Colonic mucosa (tissue), 4 donors: ENCODE data around the gene NUDT6. TPM values are rescaled to one million over a fixed set of nuclear protein-coding genes. Genes with fewer than 3 reads are reported as not detected.

Experiments used
- DNase-seq: peaks from one replicate; pipeline ENCODE4 v3.0.0-alpha.2; 2020
- H3K27ac ChIP-seq: fragments of 200-600 bp; one replicate; pipeline ENCODE4 v1.8.0; 2021
- H3K27me3 ChIP-seq: fragments of 200-600 bp; one replicate; pipeline ENCODE4 v1.8.0; 2021
- H3K36me3 ChIP-seq: fragments of 200-600 bp; one replicate; pipeline ENCODE4 v1.8.0; 2021
- H3K4me1 ChIP-seq: fragments of 200-600 bp; one replicate; pipeline ENCODE4 v1.8.0; 2021; ENCODE audit warnings: mild to moderate bottlenecking
- H3K4me3 ChIP-seq: fragments of 200-600 bp; one replicate; pipeline ENCODE4 v1.8.0; 2021
- H3K9ac ChIP-seq, 2 donors: one replicate each; pipeline ENCODE4 v1.7.0; 2013; ENCODE audit warnings: control low read depth in 2 of 2, low read depth in 2 of 2, low read length in 2 of 2
- H3K9me3 ChIP-seq: fragments of 200-600 bp; one replicate; pipeline ENCODE4 v1.8.0; 2021
- intact Hi-C: fragments of 100-400 bp; cut with DNase I; formaldehyde crosslinking; loops from one replicate; pipeline ENCODE4 v1.14.1; 2022
- total RNA-seq, 2 donors: library from RNA; stranded (reverse); fragmentation: NEBNext Ultra II Directional in 1 of 2; extraction: Animal tissue kit (Norgen Biotek cat#: 25700) in 1 of 2; gene quantifications; one replicate each; pipeline ENCODE4 v1.2.1, GENCODE V29; 2021
- TF ChIP-seq, protein P1 (sequence below): fragments of 200-600 bp; IDR thresholded peaks from one replicate; pipeline ENCODE4 v1.8.0; 2022; ENCODE audit warnings: antibody characterized with exemption, mild to moderate bottlenecking
- donor health status: healthy.
- donor health status: DM: no; HTN: no; CAD: no.
- donor health status: DM: no; HTN: no; CAD: no.

NUDT6 gene
- total RNA-seq, 2 donors from 2014 or later = 7.9 to 8.3 TPM

DNA sequence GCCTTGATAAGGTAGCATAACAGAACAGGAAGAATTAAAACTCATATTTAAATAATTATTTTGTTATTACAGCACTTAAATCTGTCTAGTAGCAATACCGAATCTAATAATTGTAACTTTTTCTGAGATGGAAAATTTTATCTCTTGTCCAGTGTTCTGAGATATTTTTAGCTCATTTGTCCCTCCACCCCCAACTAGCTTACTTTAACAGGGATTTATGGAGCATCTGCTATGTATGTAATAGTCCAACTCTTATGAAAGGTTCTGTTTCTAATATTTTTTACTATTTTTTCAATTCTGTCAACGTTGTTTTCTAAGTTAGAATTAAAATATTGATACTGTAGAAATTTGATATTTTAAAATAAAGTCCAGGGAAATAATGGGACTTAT, 38.2 kb upstream of the NUDT6 start:
- TF ChIP-seq, protein P1, sequence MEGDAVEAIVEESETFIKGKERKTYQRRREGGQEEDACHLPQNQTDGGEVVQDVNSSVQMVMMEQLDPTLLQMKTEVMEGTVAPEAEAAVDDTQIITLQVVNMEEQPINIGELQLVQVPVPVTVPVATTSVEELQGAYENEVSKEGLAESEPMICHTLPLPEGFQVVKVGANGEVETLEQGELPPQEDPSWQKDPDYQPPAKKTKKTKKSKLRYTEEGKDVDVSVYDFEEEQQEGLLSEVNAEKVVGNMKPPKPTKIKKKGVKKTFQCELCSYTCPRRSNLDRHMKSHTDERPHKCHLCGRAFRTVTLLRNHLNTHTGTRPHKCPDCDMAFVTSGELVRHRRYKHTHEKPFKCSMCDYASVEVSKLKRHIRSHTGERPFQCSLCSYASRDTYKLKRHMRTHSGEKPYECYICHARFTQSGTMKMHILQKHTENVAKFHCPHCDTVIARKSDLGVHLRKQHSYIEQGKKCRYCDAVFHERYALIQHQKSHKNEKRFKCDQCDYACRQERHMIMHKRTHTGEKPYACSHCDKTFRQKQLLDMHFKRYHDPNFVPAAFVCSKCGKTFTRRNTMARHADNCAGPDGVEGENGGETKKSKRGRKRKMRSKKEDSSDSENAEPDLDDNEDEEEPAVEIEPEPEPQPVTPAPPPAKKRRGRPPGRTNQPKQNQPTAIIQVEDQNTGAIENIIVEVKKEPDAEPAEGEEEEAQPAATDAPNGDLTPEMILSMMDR = no peak
- H3K27ac ChIP-seq = no peak overlapping the region
- intact Hi-C loops = no loop called here
- H3K9me3 ChIP-seq = no peaks in the 10 kb centered on the region
- H3K36me3 ChIP-seq = no peaks in the 10 kb centered on the region
- H3K4me3 ChIP-seq = no peak overlapping the region
- H3K27me3 ChIP-seq = no peaks in the 10 kb centered on the region
- no peaks in the 10 kb centered on the region for H3K4me1 ChIP-seq
- no peak overlapping the region for H3K9ac ChIP-seq
- DNase-seq = no peak

GRCh38 chr4:122959981-122960610, 37.7 kb upstream of the NUDT6 start:
- Histone ChIP-seq H3K27ac (no peak overlapping the region), H3K4me1 (no peaks in the 10 kb centered on the region), H3K9ac (no peak overlapping the region), H3K4me3 (no peak overlapping the region), H3K36me3 (no peaks in the 10 kb centered on the region), H3K27me3 (no peaks in the 10 kb centered on the region), H3K9me3 (no peaks in the 10 kb centered on the region)
- TF ChIP-seq, protein P1 = no peak
- intact Hi-C loops = no loop called here
- no peak for DNase-seq

DNA sequence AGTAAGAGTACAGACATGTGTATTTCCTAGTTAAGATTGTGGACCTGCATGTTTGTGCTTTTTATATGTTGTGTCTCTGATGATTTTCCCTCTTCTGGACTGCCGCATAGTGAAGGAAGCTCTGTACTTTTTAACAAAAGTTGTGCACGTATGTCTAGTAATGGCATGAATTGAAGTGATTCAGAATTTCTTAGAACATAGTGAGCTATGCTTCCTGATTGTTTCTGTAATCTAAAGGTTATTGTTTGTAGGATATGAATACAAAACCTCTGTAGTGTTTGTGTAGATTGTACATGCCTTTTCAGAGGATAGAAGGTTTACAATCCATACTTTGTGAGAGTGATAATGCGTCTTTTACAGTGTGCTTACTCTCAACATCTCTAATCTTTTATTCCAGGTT, 37.0 kb upstream of the NUDT6 start:
- Histone ChIP-seq H3K4me3 (no peak overlapping the region), H3K27me3 (no peaks in the 10 kb centered on the region), H3K36me3 (no peaks in the 10 kb centered on the region), H3K9ac (no peak overlapping the region), H3K27ac (no peak overlapping the region), H3K4me1 (no peaks in the 10 kb centered on the region), H3K9me3 (no peaks in the 10 kb centered on the region)
- intact Hi-C loops = no loop called here
- TF ChIP-seq, protein P1 = no peak
- no peak for DNase-seq

- no peaks in the 10 kb centered on the region for H3K27me3 ChIP-seq
- no peaks in the 10 kb centered on the region for H3K9me3 ChIP-seq
- TF ChIP-seq, protein P1 = no peak
- no peak for DNase-seq
- H3K9ac ChIP-seq = no peak overlapping the region
- H3K4me1 ChIP-seq = no peaks in the 10 kb centered on the region
- H3K4me3 ChIP-seq = no peak overlapping the region
- H3K36me3 ChIP-seq = no peaks in the 10 kb centered on the region
- H3K27ac ChIP-seq = no peak overlapping the region
- intact Hi-C loops = no loop called here
Measured at GRCh38 chr4:122958505-122958904, 36.1 kb upstream of the NUDT6 start.

DNA sequence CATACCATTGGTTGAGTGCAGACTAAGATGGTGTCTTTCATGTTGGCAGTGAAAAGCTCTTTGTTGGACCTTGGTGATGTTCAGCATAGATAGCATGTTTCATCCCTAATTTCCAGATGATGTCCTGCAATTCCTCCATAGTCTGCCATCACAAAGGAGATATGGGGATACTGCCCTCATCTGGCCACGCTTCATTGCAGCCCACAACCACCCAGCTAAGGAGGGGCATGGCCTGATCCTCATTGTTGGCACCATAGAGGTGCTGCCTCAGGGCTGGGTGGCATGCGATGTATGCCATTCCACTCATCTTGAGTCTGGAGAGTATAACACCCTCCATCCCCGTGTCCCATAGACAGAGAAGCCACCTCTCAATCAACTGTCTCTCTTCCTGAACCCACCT, 31.5 kb upstream of the NUDT6 start:
- intact Hi-C loops = no loop called here
- H3K4me1 ChIP-seq = no peaks in the 10 kb centered on the region

More for the DNA sequence above, 31.5 kb upstream of the NUDT6 start:
- no peak for DNase-seq
- no peaks in the 10 kb centered on the region for H3K9me3 ChIP-seq
- no peak overlapping the region for H3K4me3 ChIP-seq
- TF ChIP-seq, protein P1 = no peak
- no peak overlapping the region for H3K9ac ChIP-seq
- no peaks in the 10 kb centered on the region for H3K27me3 ChIP-seq
- H3K27ac ChIP-seq = no peak overlapping the region
- no peaks in the 10 kb centered on the region for H3K36me3 ChIP-seq
